Vagina (tissue), 2 donors: ENCODE measurements around the gene TDRD7.

ENCODE experiments used
- CTCF ChIP-seq, 3 experiments: fragments of 450-650 bp in 2 of 3; fragments of 200-600 bp in 1 of 3; sonication (generic) in 1 of 3; IDR thresholded peaks; one replicate each; pipeline ENCODE4 v1.5.1; 2017 to 2019; ENCODE audit warnings: antibody characterized with exemption in 3 of 3, mild to moderate bottlenecking in 2 of 3, moderate library complexity in 2 of 3
- POLR2A ChIP-seq, 2 donors: fragments of 450-650 bp; IDR thresholded peaks; one replicate each; pipeline ENCODE4 v1.6.1; 2017; ENCODE audit warnings: antibody characterized with exemption in 2 of 2, mild to moderate bottlenecking in 2 of 2, moderate library complexity in 2 of 2

GRCh38 chr9:97487861-97488260 lies 76.0 kb downstream of the TDRD7 start:
- no peak for TF ChIP-seq CTCF (IDR thresholded peaks at IDR 0.05)
- TF ChIP-seq POLR2A (IDR thresholded peaks at IDR 0.05), result no peak
